Astrocyte (in vitro differentiated cells and primary cell): Measurements from ENCODE around the gene PPP2R5C.

Source experiments
- EZH2 ChIP-seq: IDR thresholded peaks from 2 replicates; pipeline ENCODE4 v1.6.1; 2012; ENCODE audit warnings: mild to moderate bottlenecking, low read length, inconsistent platforms; ENCODE audit not compliant: insufficient read depth
- TF ChIP-seq, protein P1 (sequence below): IDR thresholded peaks from 2 replicates; pipeline ENCODE4 v1.5.1; 2011; ENCODE audit warnings: low read depth, mild to moderate bottlenecking, inconsistent platforms, low read length, moderate library complexity; ENCODE audit not compliant: insufficient read depth

DNA sequence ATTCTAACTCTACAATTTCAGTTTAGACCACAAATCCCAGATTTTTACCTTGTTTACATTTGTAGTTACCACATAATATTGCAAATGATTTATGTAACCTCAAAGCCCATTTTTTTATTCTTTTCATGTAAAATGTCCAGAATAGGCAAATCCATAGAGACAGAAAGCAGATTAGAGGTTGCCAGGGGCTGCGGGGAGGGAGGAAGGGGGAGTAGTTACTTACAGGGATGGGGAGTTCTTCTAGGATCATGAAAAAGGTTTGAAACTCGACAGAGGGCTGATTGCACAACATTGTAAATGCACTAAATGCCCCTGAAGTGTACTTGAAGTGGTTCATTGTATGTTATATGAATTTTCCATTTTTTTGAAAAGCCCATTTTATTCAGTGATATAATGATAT is 66.5 kb downstream of the PPP2R5C start:
- TF ChIP-seq, protein P1, sequence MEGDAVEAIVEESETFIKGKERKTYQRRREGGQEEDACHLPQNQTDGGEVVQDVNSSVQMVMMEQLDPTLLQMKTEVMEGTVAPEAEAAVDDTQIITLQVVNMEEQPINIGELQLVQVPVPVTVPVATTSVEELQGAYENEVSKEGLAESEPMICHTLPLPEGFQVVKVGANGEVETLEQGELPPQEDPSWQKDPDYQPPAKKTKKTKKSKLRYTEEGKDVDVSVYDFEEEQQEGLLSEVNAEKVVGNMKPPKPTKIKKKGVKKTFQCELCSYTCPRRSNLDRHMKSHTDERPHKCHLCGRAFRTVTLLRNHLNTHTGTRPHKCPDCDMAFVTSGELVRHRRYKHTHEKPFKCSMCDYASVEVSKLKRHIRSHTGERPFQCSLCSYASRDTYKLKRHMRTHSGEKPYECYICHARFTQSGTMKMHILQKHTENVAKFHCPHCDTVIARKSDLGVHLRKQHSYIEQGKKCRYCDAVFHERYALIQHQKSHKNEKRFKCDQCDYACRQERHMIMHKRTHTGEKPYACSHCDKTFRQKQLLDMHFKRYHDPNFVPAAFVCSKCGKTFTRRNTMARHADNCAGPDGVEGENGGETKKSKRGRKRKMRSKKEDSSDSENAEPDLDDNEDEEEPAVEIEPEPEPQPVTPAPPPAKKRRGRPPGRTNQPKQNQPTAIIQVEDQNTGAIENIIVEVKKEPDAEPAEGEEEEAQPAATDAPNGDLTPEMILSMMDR: no peak
- TF ChIP-seq EZH2: no peak
